OCI-LY7 (cell line): ENCODE results near the gene COL13A1. TPM values are rescaled to one million over a fixed set of nuclear protein-coding genes. Genes with fewer than 3 reads are reported as not detected.

Experiments used
- BruUV-seq: library from RNA; stranded (reverse); fragments of 400-500 nt; replicated peaks from 2 replicates; lab custom pipeline; 2021; lab: Mats Ljungman, UMichigan
- CTCF ChIA-PET: fragments of 300-600 bp; sonication (Branson Sonifier 250); formaldehyde crosslinking; loops from one replicate; lab custom pipeline; 2022; ENCODE audit warnings: antibody characterized with exemption; ENCODE audit not compliant: unreplicated experiment; lab: Charles Lee
- POLR2A ChIA-PET: fragments of 300-600 bp; sonication (Branson Sonifier 250); formaldehyde crosslinking; loops from one replicate; lab custom pipeline; 2022; ENCODE audit warnings: antibody characterized with exemption; lab: Charles Lee
- DNase-seq: peaks from one replicate; pipeline ENCODE4 v3.0.0-alpha.2; 2015; ENCODE audit warnings: low spot score
- H2AFZ ChIP-seq: fragments of 200-600 bp; sonication (generic), shearing (Covaris generic); 2 replicates; pipeline ENCODE4 v1.6.1; 2014; ENCODE audit warnings: mild to moderate bottlenecking, antibody characterized with exemption, low read length, moderate library complexity
- H3K27ac ChIP-seq: fragments of 200-600 bp; sonication (generic); 2 replicates; pipeline ENCODE4 v1.5.1; 2014; ENCODE audit warnings: mixed run types, low read depth, mild to moderate bottlenecking, moderate library complexity, low read length, inconsistent platforms; ENCODE audit not compliant: poor library complexity, severe bottlenecking
- H3K36me3 ChIP-seq: fragments of 200-600 bp; sonication (generic); 2 replicates; pipeline ENCODE4 v1.6.1; 2014; ENCODE audit warnings: mild to moderate bottlenecking, antibody characterized with exemption, low read length, moderate library complexity, mixed read lengths; ENCODE audit not compliant: insufficient read depth
- H3K4me1 ChIP-seq: fragments of 200-600 bp; sonication (generic); 2 replicates; pipeline ENCODE4 v1.5.1; 2014; ENCODE audit warnings: mild to moderate bottlenecking, low read length; ENCODE audit not compliant: insufficient read depth, poor library complexity, severe bottlenecking
- H3K4me2 ChIP-seq: fragments of 200-600 bp; sonication (generic); 2 replicates; pipeline ENCODE4 v1.6.1; 2014; ENCODE audit warnings: mild to moderate bottlenecking, low read length
- H3K4me3 ChIP-seq: fragments of 200-600 bp; sonication (generic); 2 replicates; pipeline ENCODE4 v1.5.1; 2014; ENCODE audit warnings: mild to moderate bottlenecking, low read depth, low read length; ENCODE audit not compliant: poor library complexity, severe bottlenecking
- H3K79me2 ChIP-seq: fragments of 200-600 bp; sonication (generic); 2 replicates; pipeline ENCODE4 v1.6.1; 2016; ENCODE audit warnings: low read depth, mild to moderate bottlenecking, low read length, moderate library complexity, mixed read lengths; ENCODE audit not compliant: insufficient read depth
- H3K9me2 ChIP-seq: fragments of 200-600 bp; sonication (generic); 2 replicates; pipeline ENCODE4 v1.6.1; 2016; ENCODE audit warnings: mild to moderate bottlenecking, low read length, mixed read lengths; ENCODE audit not compliant: insufficient read depth
- H3K9me3 ChIP-seq: fragments of 200-600 bp; sonication (generic); 2 replicates; pipeline ENCODE4 v1.6.1; 2014; ENCODE audit warnings: mild to moderate bottlenecking, mixed run types, low read length, mixed read lengths
- H4K20me1 ChIP-seq: fragments of 200-600 bp; sonication (generic); 2 replicates; pipeline ENCODE4 v1.6.1; 2014; ENCODE audit warnings: mild to moderate bottlenecking, antibody characterized with exemption, low read length, moderate library complexity, mixed read lengths; ENCODE audit not compliant: insufficient read depth
- CTCF ChIP-seq: fragments of 200-600 bp; sonication (generic); conservative IDR thresholded peaks from 2 replicates; pipeline ENCODE4 v1.5.1; 2014; ENCODE audit warnings: mild to moderate bottlenecking, antibody characterized with exemption, low read length, moderate library complexity, mixed read lengths
- EZH2phosphoT487 ChIP-seq: fragments of 200-600 bp; sonication (generic); IDR thresholded peaks from 2 replicates; pipeline ENCODE4 v1.6.1; 2018; ENCODE audit warnings: low read depth, borderline replicate concordance, mild to moderate bottlenecking, mixed run types, antibody characterized with exemption, low read length, moderate library complexity, mixed read lengths
- intact Hi-C: fragments of 100-400 bp; cut with micrococcal nuclease; formaldehyde crosslinking; loops from one replicate; pipeline ENCODE4 v1.10.0; 2022; ENCODE audit not compliant: unreplicated experiment
- total RNA-seq, 2 experiments: library from RNA; depleted of rRNA in 1 of 2; stranded (reverse); fragments of >200 nt in 1 of 2; shearing (Covaris generic) in 1 of 2; gene quantifications; 2 replicates each; pipeline ENCODE4 v1.2.3, GENCODE V29; 2014 to 2022

The COL13A1 gene
- total RNA-seq, 2 experiments from 2014 or later, result 0.06 TPM; not detected in 1

DNA sequence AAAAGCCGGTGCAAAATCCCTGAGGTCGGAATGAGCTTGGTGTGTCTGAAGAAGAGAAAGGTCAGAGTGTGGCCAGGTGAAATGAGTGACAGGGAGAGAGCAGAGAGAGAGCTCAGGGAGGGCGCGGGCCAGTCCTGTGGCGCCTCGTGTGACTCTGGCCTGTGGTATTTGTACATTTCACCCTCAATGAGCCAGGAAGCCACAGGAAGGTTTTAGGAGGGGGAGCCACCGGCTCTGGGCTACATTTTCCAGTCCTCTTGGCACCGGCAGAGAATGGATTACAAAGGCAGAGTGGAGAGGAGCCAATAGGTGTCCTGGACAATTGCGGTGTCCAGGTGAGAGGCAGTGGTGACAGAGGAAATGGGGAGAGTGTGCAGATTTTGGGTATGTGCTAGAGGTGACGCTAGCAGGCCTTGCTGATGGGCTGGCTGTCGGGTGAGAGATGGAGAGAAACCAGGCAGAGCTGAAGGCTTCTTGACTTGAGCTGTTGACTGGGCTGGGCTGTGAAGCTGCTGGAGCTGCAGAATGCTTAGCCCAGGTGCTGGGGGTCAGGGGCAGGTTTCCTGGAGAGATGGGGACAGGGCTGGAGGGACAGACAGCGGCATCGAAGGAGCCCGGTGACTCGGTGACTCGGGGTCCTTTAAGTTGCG lies 38.1 kb downstream of the COL13A1 start:
- CTCF ChIA-PET, result no interaction called here
- DNase-seq, result no peak
- Histone ChIP-seq H3K4me1 (no peaks in the 10 kb centered on the region), H4K20me1 (no peaks in the 10 kb centered on the region), H3K36me3 (no peaks in the 10 kb centered on the region), H3K4me3 (no peak overlapping the region), H2AFZ (no peak overlapping the region), H3K27ac (no peak overlapping the region), H3K79me2 (no peaks in the 10 kb centered on the region), H3K9me2 (no peaks in the 10 kb centered on the region), H3K4me2 (no peak overlapping the region), H3K9me3 (no peaks in the 10 kb centered on the region)
- POLR2A ChIA-PET, result no interaction called here
- intact Hi-C loops, result no loop called here
- TF ChIP-seq CTCF (no peak), EZH2phosphoT487 (no peak)
- BruUV-seq, result no TSS peak

GRCh38 chr10:69840773-69841172 lies 39.1 kb downstream of the COL13A1 start:
- Histone ChIP-seq H4K20me1 (no peaks in the 10 kb centered on the region), H3K4me3 (no peak overlapping the region), H3K36me3 (no peaks in the 10 kb centered on the region), H3K9me3 (no peaks in the 10 kb centered on the region), H3K79me2 (no peaks in the 10 kb centered on the region), H3K27ac (no peak overlapping the region), H2AFZ (no peak overlapping the region), H3K9me2 (no peaks in the 10 kb centered on the region), H3K4me2 (no peak overlapping the region), H3K4me1 (peaks cover 4% of the 10 kb centered on the region)
- CTCF ChIA-PET, result no interaction called here
- POLR2A ChIA-PET, result no interaction called here
- intact Hi-C loops, result no loop called here
- BruUV-seq, result no TSS peak
- TF ChIP-seq CTCF (no peak), EZH2phosphoT487 (no peak)
- DNase-seq, result no peak

DNA sequence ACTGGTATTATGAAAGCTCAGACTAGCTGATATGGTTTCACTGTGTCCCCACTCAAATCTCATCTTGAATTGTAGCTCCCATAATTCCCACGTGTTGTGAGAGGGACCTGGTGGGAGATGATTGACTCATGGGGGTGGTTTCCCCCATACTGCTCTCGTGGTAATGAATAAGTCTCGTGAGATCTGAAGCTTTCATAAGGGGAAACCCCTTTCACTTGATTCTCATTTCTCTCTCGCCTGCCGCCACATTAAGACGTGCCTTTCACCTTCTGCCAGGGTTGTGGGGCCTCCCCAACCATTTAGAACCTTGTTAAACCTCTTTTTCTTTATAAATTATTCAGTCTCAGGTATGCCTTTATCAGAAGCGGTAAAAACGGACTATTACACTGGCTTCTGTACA lies 40.3 kb downstream of the COL13A1 start:
- H3K36me3 ChIP-seq, result no peaks in the 10 kb centered on the region
- H3K27ac ChIP-seq, result no peak overlapping the region
- intact Hi-C loops, result no loop called here
- H3K4me2 ChIP-seq, result no peak overlapping the region
- ChIA-PET CTCF (no interaction called here), POLR2A (no interaction called here)
- no peak overlapping the region for H2AFZ ChIP-seq
- TF ChIP-seq CTCF (no peak), EZH2phosphoT487 (no peak)
- H4K20me1 ChIP-seq, result no peaks in the 10 kb centered on the region
- BruUV-seq, result no TSS peak
- no peak for DNase-seq
- peaks cover 17% of the 10 kb centered on the region for H3K4me1 ChIP-seq
- H3K79me2 ChIP-seq, result no peaks in the 10 kb centered on the region
- no peaks in the 10 kb centered on the region for H3K9me2 ChIP-seq
- no peaks in the 10 kb centered on the region for H3K9me3 ChIP-seq
- H3K4me3 ChIP-seq, result no peak overlapping the region
